Coronary artery (tissue), 2 donors: Measurements from ENCODE around the gene MMP21.

ENCODE experiments used
- DNase-seq: peaks from one replicate; pipeline ENCODE4 v3.0.0-alpha.2; 2017; ENCODE audit warnings: low spot score
- H3K27ac ChIP-seq, 2 donors: fragments of 200-600 bp; sonication (generic); one replicate each; pipeline ENCODE4 v1.5.1; 2016 to 2019
- H3K4me3 ChIP-seq: fragments of 200-600 bp; sonication (generic); 2 replicates; pipeline ENCODE4 v1.5.1; 2016; ENCODE audit warnings: mild to moderate bottlenecking, moderate library complexity
- CTCF ChIP-seq: fragments of 200-600 bp; sonication (generic); IDR thresholded peaks from one replicate; pipeline ENCODE4 v1.5.1; 2019; ENCODE audit warnings: antibody characterized with exemption

The MMP21 gene

GRCh38 chr10:125782054-125782453, 6.4 kb upstream of the MMP21 start:
- Histone ChIP-seq H3K4me3 (no peak overlapping the region), H3K27ac (no peak overlapping the region)
- peak; percentile 46 for DNase-seq
- TF ChIP-seq CTCF: no peak

- Histone ChIP-seq H3K27ac (no peak overlapping the region), H3K4me3 (no peak overlapping the region)
- DNase-seq: peak; percentile 58
- no peak for TF ChIP-seq CTCF
Observed at GRCh38 chr10:125781374-125781773, 5.8 kb upstream of the MMP21 start.

GRCh38 chr10:125779403-125780327, 4.0 kb upstream of the MMP21 start:
- TF ChIP-seq CTCF: no peak
- Histone ChIP-seq H3K4me3 (no peak overlapping the region), H3K27ac (no peak overlapping the region)
- DNase-seq: peak; percentile 57

- DNase-seq: no peak
- TF ChIP-seq CTCF: no peak
- no peak overlapping the region for H3K27ac ChIP-seq
- H3K4me3 ChIP-seq: no peak overlapping the region
Observed at GRCh38 chr10:125778556-125778955, 2.9 kb upstream of the MMP21 start.

- Histone ChIP-seq H3K4me3 (no peak overlapping the region), H3K27ac (no peak overlapping the region)
- DNase-seq: no peak
- no peak for TF ChIP-seq CTCF
Observed at GRCh38 chr10:125777806-125778205, 2.2 kb upstream of the MMP21 start.

DNA sequence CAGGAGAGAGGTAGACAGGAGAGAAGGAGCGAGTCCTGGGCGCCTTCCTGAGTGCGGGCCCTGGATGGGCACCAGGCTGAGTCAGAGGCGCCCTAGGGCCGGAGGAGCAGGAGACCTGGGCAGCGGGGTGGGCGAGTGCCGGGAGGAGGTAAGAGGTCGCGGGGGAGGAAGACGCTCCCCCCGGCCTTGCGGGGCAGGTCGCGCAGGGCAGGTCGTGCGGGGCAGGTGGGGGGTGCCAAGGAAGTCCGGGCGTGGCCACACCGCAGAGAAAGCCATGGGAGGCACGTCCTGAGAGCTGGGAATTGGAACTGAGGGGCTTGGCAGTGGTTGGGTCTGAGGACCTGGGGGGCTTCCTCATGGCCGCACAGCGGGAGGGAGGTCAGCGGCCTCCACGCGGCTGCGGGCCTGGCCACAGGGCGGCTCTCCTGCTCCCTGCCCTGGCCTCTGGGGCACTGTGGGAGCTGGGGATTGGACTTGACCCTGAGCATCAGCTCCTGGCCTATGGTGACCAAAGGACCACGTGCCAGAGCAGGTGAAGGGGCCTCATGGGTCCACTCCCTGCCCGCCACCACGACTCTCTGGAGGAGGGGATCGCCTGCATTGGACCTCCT, 935 bp downstream of the MMP21 start:
- no peak for TF ChIP-seq CTCF
- no peak for DNase-seq
- Histone ChIP-seq H3K4me3 (no peak overlapping the region), H3K27ac (no peak overlapping the region)
